ENCODE results near the gene KSR1. TPM values are rescaled to one million over a fixed set of nuclear protein-coding genes. Genes with fewer than 3 reads are reported as not detected.
"Not testable (repeated sequence)": the region's sequence is repeated elsewhere in the genome, so short reads cannot be mapped to it uniquely, and the experiment has no call there.

KSR1 gene
- total RNA-seq, 1 donor from 2014 or later, result 122 TPM

GRCh38 chr17:27649111-27649571, 192.9 kb downstream of the KSR1 start:
- H3K27me3 Mint-ChIP-seq (ENCODE audit: insufficient read depth); intact Hi-C loops (cut with micrococcal nuclease); H3K4me3 Mint-ChIP-seq; H3K27ac Mint-ChIP-seq; DNase-seq (ENCODE audit: low spot score); H3K9me3 Mint-ChIP-seq: not testable (repeated sequence)
- Mint-ChIP-seq H3K4me1 (ENCODE audit: low read depth) (peaks cover 12% of the 10 kb centered on the region), H3K36me3 (ENCODE audit: low read depth) (peaks cover 15% of the 10 kb centered on the region)

GRCh38 chr17:27649929-27650328, 193.7 kb downstream of the KSR1 start:
- DNase-seq (ENCODE audit: low spot score), result no peak
- Mint-ChIP-seq H3K27me3 (ENCODE audit: insufficient read depth) (no peaks in the 10 kb centered on the region), H3K36me3 (ENCODE audit: low read depth) (peaks cover 14% of the 10 kb centered on the region), H3K4me1 (ENCODE audit: low read depth) (peaks cover 16% of the 10 kb centered on the region), H3K9me3 (no peaks in the 10 kb centered on the region), H3K4me3 (no peak overlapping the region), H3K27ac (no peak overlapping the region)
- intact Hi-C loops (cut with micrococcal nuclease), result loop anchor here (10.0 kb wide), 1 partner anchor 265 kb away; no protein-coding TSS in a partner anchor

GRCh38 chr17:27650836-27651235, 194.6 kb downstream of the KSR1 start:
- intact Hi-C loops (cut with micrococcal nuclease), result loop anchor here (1.0 to 10.0 kb wide), 5 partner anchors 42 to 415 kb away; no protein-coding TSS in a partner anchor
- Mint-ChIP-seq H3K27ac (no peak overlapping the region), H3K27me3 (ENCODE audit: insufficient read depth) (no peaks in the 10 kb centered on the region), H3K4me3 (no peak overlapping the region), H3K36me3 (ENCODE audit: low read depth) (peaks cover 12% of the 10 kb centered on the region), H3K4me1 (ENCODE audit: low read depth) (peaks cover 17% of the 10 kb centered on the region), H3K9me3 (no peaks in the 10 kb centered on the region)
- no peak for DNase-seq (ENCODE audit: low spot score)

GRCh38 chr17:27651411-27652345, 195.4 kb downstream of the KSR1 start:
- Mint-ChIP-seq H3K27ac (no peak overlapping the region), H3K4me3 (no peak overlapping the region), H3K36me3 (ENCODE audit: low read depth) (peaks cover 11% of the 10 kb centered on the region), H3K9me3 (no peaks in the 10 kb centered on the region), H3K4me1 (ENCODE audit: low read depth) (peaks cover 17% of the 10 kb centered on the region), H3K27me3 (ENCODE audit: insufficient read depth) (no peaks in the 10 kb centered on the region)
- intact Hi-C loops (cut with micrococcal nuclease), result loop anchor here (1.0 to 10.0 kb wide), 5 partner anchors 42 to 415 kb away; no protein-coding TSS in a partner anchor
- peak; percentile 39 for DNase-seq (ENCODE audit: low spot score)

- DNase-seq (ENCODE audit: low spot score); H3K4me3 Mint-ChIP-seq; H3K9me3 Mint-ChIP-seq; H3K27me3 Mint-ChIP-seq (ENCODE audit: insufficient read depth); H3K36me3 Mint-ChIP-seq (ENCODE audit: low read depth); H3K27ac Mint-ChIP-seq: not testable (repeated sequence)
- intact Hi-C loops (cut with micrococcal nuclease), result loop anchor here (10.0 kb wide), 1 partner anchor 269 kb away; no protein-coding TSS in a partner anchor
- H3K4me1 Mint-ChIP-seq (ENCODE audit: low read depth), result peaks cover 13% of the 10 kb centered on the region
Measured at GRCh38 chr17:27653449-27653971, 197.3 kb downstream of the KSR1 start.

GRCh38 chr17:27654136-27654535, 197.9 kb downstream of the KSR1 start:
- Mint-ChIP-seq H3K4me1 (ENCODE audit: low read depth) (peaks cover 13% of the 10 kb centered on the region), H3K4me3 (no peak overlapping the region), H3K27ac (no peak overlapping the region), H3K9me3 (no peaks in the 10 kb centered on the region), H3K27me3 (ENCODE audit: insufficient read depth) (no peaks in the 10 kb centered on the region), H3K36me3 (ENCODE audit: low read depth) (peaks cover 3% of the 10 kb centered on the region)
- intact Hi-C loops (cut with micrococcal nuclease), result loop anchor here (1.0 to 10.0 kb wide), 2 partner anchors 102 to 269 kb away; no protein-coding TSS in a partner anchor
- DNase-seq (ENCODE audit: low spot score), result no peak

- Mint-ChIP-seq H3K27ac (no peak overlapping the region), H3K9me3 (no peaks in the 10 kb centered on the region), H3K4me1 (ENCODE audit: low read depth) (peaks cover 13% of the 10 kb centered on the region), H3K4me3 (no peak overlapping the region), H3K36me3 (ENCODE audit: low read depth) (peaks cover 2% of the 10 kb centered on the region), H3K27me3 (ENCODE audit: insufficient read depth) (no peaks in the 10 kb centered on the region)
- DNase-seq (ENCODE audit: low spot score), result peak; percentile 49
- intact Hi-C loops (cut with micrococcal nuclease), result loop anchor here (1.0 to 10.0 kb wide), 2 partner anchors 101 to 270 kb away; no protein-coding TSS in a partner anchor
Measured at GRCh38 chr17:27654654-27655524, 198.6 kb downstream of the KSR1 start.

- intact Hi-C loops (cut with micrococcal nuclease), result loop anchor here (10.0 kb wide), 1 partner anchor 271 kb away; no protein-coding TSS in a partner anchor
- not testable (repeated sequence) for H3K9me3 Mint-ChIP-seq; H3K27me3 Mint-ChIP-seq (ENCODE audit: insufficient read depth); H3K4me3 Mint-ChIP-seq; H3K36me3 Mint-ChIP-seq (ENCODE audit: low read depth); DNase-seq (ENCODE audit: low spot score); H3K27ac Mint-ChIP-seq
- peaks cover 13% of the 10 kb centered on the region for H3K4me1 Mint-ChIP-seq (ENCODE audit: low read depth)
Measured at GRCh38 chr17:27655525-27656111, 199.4 kb downstream of the KSR1 start.

GRCh38 chr17:27656620-27657019, 200.4 kb downstream of the KSR1 start:
- intact Hi-C loops (cut with micrococcal nuclease), result loop anchor here (10.0 kb wide), 1 partner anchor 272 kb away; no protein-coding TSS in a partner anchor
- not testable (repeated sequence) for DNase-seq (ENCODE audit: low spot score); H3K9me3 Mint-ChIP-seq; H3K27me3 Mint-ChIP-seq (ENCODE audit: insufficient read depth); H3K4me3 Mint-ChIP-seq; H3K27ac Mint-ChIP-seq; H3K4me1 Mint-ChIP-seq (ENCODE audit: low read depth); H3K36me3 Mint-ChIP-seq (ENCODE audit: low read depth)

- Mint-ChIP-seq H3K36me3 (ENCODE audit: low read depth) (no peaks in the 10 kb centered on the region), H3K27me3 (ENCODE audit: insufficient read depth) (peaks cover 2% of the 10 kb centered on the region), H3K27ac (no peak overlapping the region), H3K4me3 (no peak overlapping the region), H3K4me1 (ENCODE audit: low read depth) (peaks cover 5% of the 10 kb centered on the region), H3K9me3 (no peaks in the 10 kb centered on the region)
- intact Hi-C loops (cut with micrococcal nuclease), result loop anchor here (10.0 kb wide), 1 partner anchor 273 kb away; no protein-coding TSS in a partner anchor
- no peak for DNase-seq (ENCODE audit: low spot score)
Measured at GRCh38 chr17:27657620-27658019, 201.4 kb downstream of the KSR1 start.

GRCh38 chr17:27659683-27660082, 203.4 kb downstream of the KSR1 start:
- no peaks in the 10 kb centered on the region for H3K9me3 Mint-ChIP-seq
- H3K4me1 Mint-ChIP-seq (ENCODE audit: low read depth), result peaks cover 3% of the 10 kb centered on the region
- no peak overlapping the region for H3K4me3 Mint-ChIP-seq
- peaks cover 2% of the 10 kb centered on the region for H3K27me3 Mint-ChIP-seq (ENCODE audit: insufficient read depth)
- H3K27ac Mint-ChIP-seq, result no peak overlapping the region
- H3K36me3 Mint-ChIP-seq (ENCODE audit: low read depth), result no peaks in the 10 kb centered on the region
- intact Hi-C loops (cut with micrococcal nuclease), result loop anchor here (10.0 kb wide), 1 partner anchor 275 kb away; no protein-coding TSS in a partner anchor
- no peak for DNase-seq (ENCODE audit: low spot score)

GRCh38 chr17:27660436-27660835, 204.2 kb downstream of the KSR1 start:
- H3K27me3 Mint-ChIP-seq (ENCODE audit: insufficient read depth), result peaks cover 2% of the 10 kb centered on the region
- no peak for DNase-seq (ENCODE audit: low spot score)
- intact Hi-C loops (cut with micrococcal nuclease), result no loop called here
- no peaks in the 10 kb centered on the region for H3K36me3 Mint-ChIP-seq (ENCODE audit: low read depth)
- no peaks in the 10 kb centered on the region for H3K4me1 Mint-ChIP-seq (ENCODE audit: low read depth)
- H3K9me3 Mint-ChIP-seq, result no peaks in the 10 kb centered on the region
- H3K4me3 Mint-ChIP-seq, result no peak overlapping the region
- H3K27ac Mint-ChIP-seq, result no peak overlapping the region
